ENCODE results near the gene TOX3. TPM values are rescaled to one million over a fixed set of nuclear protein-coding genes. Genes with fewer than 3 reads are reported as not detected.

TOX3 gene
- total RNA-seq, 2 donors from 2014 or later: 4.8 to 8.5 TPM

DNA sequence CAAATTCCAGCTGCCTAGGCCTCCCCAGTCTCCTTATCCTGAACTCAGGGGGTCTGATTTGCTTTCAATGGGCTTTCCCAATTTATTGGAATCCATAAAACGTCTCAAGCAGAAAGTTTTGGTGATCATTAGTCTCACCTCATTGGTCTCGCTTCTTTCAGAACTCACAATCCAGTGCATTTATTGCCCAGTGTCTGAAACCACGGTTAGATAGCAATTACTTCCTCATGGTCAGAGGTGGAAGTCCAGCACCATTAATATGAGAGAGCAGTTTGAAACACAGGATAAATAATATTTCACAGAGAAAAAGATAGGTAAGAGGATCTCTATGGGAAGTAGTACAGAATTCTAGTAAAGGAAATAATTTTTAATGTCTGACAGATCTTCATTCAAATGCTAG is 128.7 kb downstream of the TOX3 start:
- Mint-ChIP-seq H3K36me3 (ENCODE audit: low read depth) (peaks cover 2% of the 10 kb centered on the region), H3K27me3 (ENCODE audit: insufficient read depth) (no peaks in the 10 kb centered on the region), H3K27ac (no peak overlapping the region), H3K4me1 (no peaks in the 10 kb centered on the region), H3K9me3 (peaks cover 23% of the 10 kb centered on the region), H3K4me3 (no peak overlapping the region)
- Histone ChIP-seq H3K27me3 (ENCODE audit: control insufficient read depth, insufficient read depth, low read length, poor library complexity, severe bottlenecking) (no peaks in the 10 kb centered on the region), H3K9ac (ENCODE audit: extremely low read depth, low read length, poor library complexity, severe bottlenecking) (no peak overlapping the region), H3K4me3 (ENCODE audit: low read length) (no peak overlapping the region), H3K4me1 (ENCODE audit: control insufficient read depth, insufficient read depth, low read length) (no peaks in the 10 kb centered on the region), H3K36me3 (ENCODE audit: control insufficient read depth, insufficient read depth, low read length) (no peaks in the 10 kb centered on the region), H3K9me3 (ENCODE audit: control insufficient read depth, low read length) (no peaks in the 10 kb centered on the region), H3K27ac (ENCODE audit: low read depth, low read length) (no peak overlapping the region)
- 67 to 89% methylated on average over 1 to 3 of the region's 3 CpGs for WGBS, 2 experiments (ENCODE audit: insufficient coverage in 1 of 2, insufficient read length in 1 of 2)
- TF ChIP-seq, protein P1, sequence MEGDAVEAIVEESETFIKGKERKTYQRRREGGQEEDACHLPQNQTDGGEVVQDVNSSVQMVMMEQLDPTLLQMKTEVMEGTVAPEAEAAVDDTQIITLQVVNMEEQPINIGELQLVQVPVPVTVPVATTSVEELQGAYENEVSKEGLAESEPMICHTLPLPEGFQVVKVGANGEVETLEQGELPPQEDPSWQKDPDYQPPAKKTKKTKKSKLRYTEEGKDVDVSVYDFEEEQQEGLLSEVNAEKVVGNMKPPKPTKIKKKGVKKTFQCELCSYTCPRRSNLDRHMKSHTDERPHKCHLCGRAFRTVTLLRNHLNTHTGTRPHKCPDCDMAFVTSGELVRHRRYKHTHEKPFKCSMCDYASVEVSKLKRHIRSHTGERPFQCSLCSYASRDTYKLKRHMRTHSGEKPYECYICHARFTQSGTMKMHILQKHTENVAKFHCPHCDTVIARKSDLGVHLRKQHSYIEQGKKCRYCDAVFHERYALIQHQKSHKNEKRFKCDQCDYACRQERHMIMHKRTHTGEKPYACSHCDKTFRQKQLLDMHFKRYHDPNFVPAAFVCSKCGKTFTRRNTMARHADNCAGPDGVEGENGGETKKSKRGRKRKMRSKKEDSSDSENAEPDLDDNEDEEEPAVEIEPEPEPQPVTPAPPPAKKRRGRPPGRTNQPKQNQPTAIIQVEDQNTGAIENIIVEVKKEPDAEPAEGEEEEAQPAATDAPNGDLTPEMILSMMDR (conservative IDR thresholded peaks at IDR 0.05): no peak
- no peak for DNase-seq

DNA sequence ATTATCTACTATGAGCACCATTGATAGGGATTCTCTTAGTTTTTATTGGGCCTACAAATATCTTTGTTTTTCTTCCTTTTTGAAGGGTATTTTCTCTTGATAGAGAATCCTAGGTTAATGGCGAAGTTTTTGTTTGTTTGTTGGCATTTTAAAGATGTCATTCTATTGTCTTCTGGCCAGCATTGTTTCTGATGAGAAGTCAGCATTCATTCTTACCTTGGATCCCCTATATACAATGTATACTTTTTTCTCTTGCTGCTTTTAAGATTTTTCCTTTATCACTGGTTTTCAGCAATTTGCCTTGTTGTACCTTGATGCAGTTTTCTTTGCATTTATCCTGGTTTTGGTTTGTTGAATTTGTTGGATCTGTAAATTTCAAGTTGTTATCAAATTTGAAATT is 130.1 kb downstream of the TOX3 start:
- H3K36me3 ChIP-seq (ENCODE audit: control insufficient read depth, insufficient read depth, low read length): no peaks in the 10 kb centered on the region
- no peak overlapping the region for H3K9ac ChIP-seq (ENCODE audit: extremely low read depth, low read length, poor library complexity, severe bottlenecking)
- H3K27ac ChIP-seq (ENCODE audit: low read depth, low read length): no peak overlapping the region
- TF ChIP-seq, protein P1 (conservative IDR thresholded peaks at IDR 0.05): no peak
- peaks cover 23% of the 10 kb centered on the region for H3K9me3 Mint-ChIP-seq
- H3K4me1 ChIP-seq (ENCODE audit: control insufficient read depth, insufficient read depth, low read length): no peaks in the 10 kb centered on the region
- no peaks in the 10 kb centered on the region for H3K9me3 ChIP-seq (ENCODE audit: control insufficient read depth, low read length)
- H3K4me1 Mint-ChIP-seq: no peaks in the 10 kb centered on the region
- WGBS, 2 experiments (ENCODE audit: insufficient coverage in 1 of 2, insufficient read length in 1 of 2): no CpG with 5 or more reads among the region's 1 CpG
- peaks cover 2% of the 10 kb centered on the region for H3K36me3 Mint-ChIP-seq (ENCODE audit: low read depth)
- H3K4me3 ChIP-seq (ENCODE audit: low read length): no peak overlapping the region
- H3K27me3 Mint-ChIP-seq (ENCODE audit: insufficient read depth): no peaks in the 10 kb centered on the region
- no peak overlapping the region for H3K4me3 Mint-ChIP-seq
- no peak for DNase-seq
- no peaks in the 10 kb centered on the region for H3K27me3 ChIP-seq (ENCODE audit: control insufficient read depth, insufficient read depth, low read length, poor library complexity, severe bottlenecking)
- H3K27ac Mint-ChIP-seq: no peak overlapping the region

DNA sequence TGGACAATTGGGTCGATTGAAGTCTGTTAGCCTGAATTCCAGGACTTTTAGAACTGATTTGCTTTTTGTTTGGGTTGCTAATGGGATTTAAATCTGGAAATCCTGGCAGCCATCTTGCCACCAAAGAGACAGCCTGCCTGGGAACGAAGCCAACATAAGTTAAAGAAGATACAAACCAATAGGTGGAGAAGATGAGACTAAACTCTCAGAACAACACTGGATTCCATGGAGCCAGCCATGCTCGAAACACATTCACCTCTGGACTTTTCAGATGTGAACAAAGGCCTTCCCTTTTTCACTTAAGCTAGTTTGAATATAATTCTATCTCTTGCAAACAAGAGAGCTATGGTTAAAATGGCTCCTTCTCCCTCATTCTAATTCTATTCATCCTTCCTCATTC is 135.9 kb downstream of the TOX3 start:
- Histone ChIP-seq H3K27ac (ENCODE audit: low read depth, low read length) (no peak overlapping the region), H3K36me3 (ENCODE audit: control insufficient read depth, insufficient read depth, low read length) (no peaks in the 10 kb centered on the region), H3K4me3 (ENCODE audit: low read length) (no peak overlapping the region), H3K27me3 (ENCODE audit: control insufficient read depth, insufficient read depth, low read length, poor library complexity, severe bottlenecking) (no peaks in the 10 kb centered on the region), H3K4me1 (ENCODE audit: control insufficient read depth, insufficient read depth, low read length) (no peaks in the 10 kb centered on the region), H3K9ac (ENCODE audit: extremely low read depth, low read length, poor library complexity, severe bottlenecking) (no peak overlapping the region), H3K9me3 (ENCODE audit: control insufficient read depth, low read length) (no peaks in the 10 kb centered on the region)
- no peaks in the 10 kb centered on the region for H3K36me3 Mint-ChIP-seq (ENCODE audit: low read depth)
- H3K27me3 Mint-ChIP-seq (ENCODE audit: insufficient read depth): no peaks in the 10 kb centered on the region
- 89 to 95% methylated on average over 3 of the region's 3 CpGs for WGBS, 2 experiments (ENCODE audit: insufficient coverage in 1 of 2, insufficient read length in 1 of 2)
- H3K4me1 Mint-ChIP-seq: no peaks in the 10 kb centered on the region
- TF ChIP-seq, protein P1 (conservative IDR thresholded peaks at IDR 0.05): no peak
- no peak overlapping the region for H3K4me3 Mint-ChIP-seq
- peaks cover 6% of the 10 kb centered on the region for H3K9me3 Mint-ChIP-seq
- DNase-seq: no peak
- no peak overlapping the region for H3K27ac Mint-ChIP-seq

Data from endodermal cell (in vitro differentiated cells).